Ectodermal cell (in vitro differentiated cells): Measurements from ENCODE around the gene METRN.

ENCODE experiments used
- H3K27ac ChIP-seq: 2 replicates; pipeline ENCODE4 v1.7.0; 2013; ENCODE audit warnings: mild to moderate bottlenecking, low read depth, low read length; ENCODE audit not compliant: insufficient read depth, poor library complexity, severe bottlenecking
- H3K27me3 ChIP-seq: 2 replicates; pipeline ENCODE4 v1.7.0; 2013; ENCODE audit warnings: mild to moderate bottlenecking, low read length; ENCODE audit not compliant: insufficient read depth, control insufficient read depth, poor library complexity, severe bottlenecking
- H3K36me3 ChIP-seq: one replicate; pipeline ENCODE4 v1.7.0; 2013; ENCODE audit warnings: low read length; ENCODE audit not compliant: control insufficient read depth, insufficient read depth
- H3K4me1 ChIP-seq: one replicate; pipeline ENCODE4 v1.7.0; 2013; ENCODE audit warnings: low read length; ENCODE audit not compliant: control insufficient read depth, insufficient read depth
- H3K4me3 ChIP-seq: 2 replicates; pipeline ENCODE4 v1.7.0; 2013; ENCODE audit warnings: low read depth, low read length, control low read depth; ENCODE audit not compliant: insufficient read depth
- H3K9me3 ChIP-seq: 2 replicates; pipeline ENCODE4 v1.7.0; 2013; ENCODE audit warnings: mild to moderate bottlenecking, low read length, moderate library complexity; ENCODE audit not compliant: control insufficient read depth
- WGBS, 2 experiments: methylation state at CpG; one replicate each; pipeline ENCODE4 v1.1.7; 2013; ENCODE audit warnings: missing lambda C conversion rate in 2 of 2; 5-methylcytosine and 5-hydroxymethylcytosine counted together

METRN gene

DNA sequence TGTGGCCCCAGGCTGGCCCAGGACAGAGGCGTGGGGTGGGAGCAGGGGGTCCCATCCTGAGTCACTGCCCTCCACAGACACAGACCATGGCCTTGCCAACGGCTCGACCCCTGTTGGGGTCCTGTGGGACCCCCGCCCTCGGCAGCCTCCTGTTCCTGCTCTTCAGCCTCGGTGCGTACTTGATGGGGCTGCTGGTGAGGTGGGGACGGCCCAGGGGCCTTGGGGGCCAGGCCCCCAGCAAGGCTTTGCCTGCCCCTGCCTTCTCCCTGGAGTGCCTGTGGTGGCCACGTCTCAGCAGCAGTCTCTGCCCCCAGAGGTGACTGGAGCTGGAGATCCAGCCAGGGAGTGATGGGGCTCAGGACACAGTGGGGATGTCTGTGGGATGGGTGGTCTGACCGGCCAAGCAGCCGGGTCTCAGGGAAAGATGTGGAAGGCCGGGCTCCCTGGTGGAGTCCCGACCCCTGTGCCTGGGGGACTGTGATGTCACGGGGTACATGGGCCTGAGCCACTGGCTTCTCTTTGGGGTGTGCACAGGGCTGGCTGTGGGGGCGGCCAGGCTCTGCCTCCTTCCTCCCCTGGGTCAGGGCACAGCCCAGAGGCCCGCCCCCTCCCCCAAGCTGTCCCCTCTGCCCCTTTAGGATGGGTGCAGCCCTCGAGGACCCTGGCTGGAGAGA lies 47.8 kb downstream of the METRN start:
- no peak overlapping the region for H3K27ac ChIP-seq
- no peak overlapping the region for H3K4me3 ChIP-seq
- H3K36me3 ChIP-seq = no peaks in the 10 kb centered on the region
- H3K9me3 ChIP-seq = no peaks in the 10 kb centered on the region
- 91% methylated on average over 17 of the region's 17 CpGs for WGBS, 2 experiments
- H3K27me3 ChIP-seq = no peaks in the 10 kb centered on the region
- peaks cover 3% of the 10 kb centered on the region for H3K4me1 ChIP-seq

DNA sequence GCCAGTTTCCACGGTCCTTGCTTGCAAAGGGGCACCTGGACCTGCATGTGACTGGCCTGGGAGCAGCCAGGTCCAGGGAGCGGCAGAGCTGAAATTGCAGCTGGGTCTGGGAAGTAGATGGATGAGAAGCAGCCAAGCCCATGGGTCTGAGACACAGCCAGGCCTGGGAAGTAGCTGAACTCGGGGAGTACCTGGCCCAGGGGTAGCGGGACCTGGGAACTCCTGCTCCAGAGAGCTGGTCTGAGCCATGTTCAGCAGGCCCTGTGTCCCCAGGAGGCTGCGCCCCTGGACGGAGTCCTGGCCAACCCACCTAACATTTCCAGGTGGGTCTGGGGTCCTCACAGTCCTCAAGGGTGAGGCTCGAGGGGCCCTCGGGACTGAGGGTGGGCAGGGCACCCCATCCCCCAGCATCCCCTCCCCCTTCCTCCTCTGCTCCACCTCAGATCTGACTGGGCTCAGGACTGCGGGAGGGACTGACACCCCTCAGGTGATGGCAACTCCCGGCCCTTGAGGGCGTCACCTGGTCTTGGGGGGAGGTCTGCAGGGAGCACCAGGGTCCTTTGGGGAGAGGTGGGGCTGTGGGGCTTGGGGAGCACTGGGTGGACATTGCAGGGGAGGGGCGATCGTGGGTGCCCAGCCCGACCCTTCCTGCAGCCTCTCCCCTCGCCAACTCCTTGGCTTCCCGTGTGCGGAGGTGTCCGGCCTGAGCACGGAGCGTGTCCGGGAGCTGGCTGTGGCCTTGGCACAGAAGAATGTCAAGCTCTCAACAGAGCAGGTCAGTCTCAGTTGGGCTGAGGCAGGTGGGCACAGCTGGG lies 48.7 kb downstream of the METRN start:
- 94% methylated on average over 20 to 21 of the region's 21 CpGs for WGBS, 2 experiments

DNA sequence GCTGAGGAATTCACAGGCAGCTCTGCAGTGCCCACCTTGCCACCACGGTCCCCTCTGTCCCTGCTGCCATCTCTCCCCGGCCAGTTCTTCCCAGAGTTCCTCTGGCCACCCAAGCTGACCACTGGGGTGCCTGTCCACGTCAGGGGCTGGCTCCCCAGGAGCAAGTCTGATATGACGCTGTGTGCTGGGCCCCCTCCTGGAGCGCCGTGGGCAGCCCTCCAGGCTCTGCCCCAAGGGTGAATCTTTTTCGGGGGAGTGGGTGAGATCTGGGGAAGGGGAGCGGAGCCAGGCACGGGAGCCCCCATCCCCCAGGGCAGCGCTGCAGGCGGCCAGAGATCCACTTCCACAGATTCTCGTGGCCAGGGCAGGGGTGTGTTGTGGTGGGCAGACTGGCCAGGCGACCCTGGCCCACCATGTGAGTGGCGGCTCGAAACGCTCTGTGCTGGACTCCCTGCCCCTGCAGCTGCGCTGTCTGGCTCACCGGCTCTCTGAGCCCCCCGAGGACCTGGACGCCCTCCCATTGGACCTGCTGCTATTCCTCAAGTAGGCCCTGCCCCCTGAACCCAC lies 49.3 kb downstream of the METRN start:
- Histone ChIP-seq H3K9me3 (no peaks in the 10 kb centered on the region), H3K36me3 (no peaks in the 10 kb centered on the region), H3K27ac (no peak overlapping the region), H3K4me1 (peaks cover 3% of the 10 kb centered on the region), H3K27me3 (no peaks in the 10 kb centered on the region), H3K4me3 (no peak overlapping the region)
- WGBS, 2 experiments = 91 to 92% methylated on average over 20 of the region's 20 CpGs

More for the DNA sequence above, 48.7 kb downstream of the METRN start:
- Histone ChIP-seq H3K27ac (no peak overlapping the region), H3K4me1 (peaks cover 3% of the 10 kb centered on the region), H3K9me3 (no peaks in the 10 kb centered on the region), H3K4me3 (no peak overlapping the region), H3K36me3 (no peaks in the 10 kb centered on the region), H3K27me3 (no peaks in the 10 kb centered on the region)

DNA sequence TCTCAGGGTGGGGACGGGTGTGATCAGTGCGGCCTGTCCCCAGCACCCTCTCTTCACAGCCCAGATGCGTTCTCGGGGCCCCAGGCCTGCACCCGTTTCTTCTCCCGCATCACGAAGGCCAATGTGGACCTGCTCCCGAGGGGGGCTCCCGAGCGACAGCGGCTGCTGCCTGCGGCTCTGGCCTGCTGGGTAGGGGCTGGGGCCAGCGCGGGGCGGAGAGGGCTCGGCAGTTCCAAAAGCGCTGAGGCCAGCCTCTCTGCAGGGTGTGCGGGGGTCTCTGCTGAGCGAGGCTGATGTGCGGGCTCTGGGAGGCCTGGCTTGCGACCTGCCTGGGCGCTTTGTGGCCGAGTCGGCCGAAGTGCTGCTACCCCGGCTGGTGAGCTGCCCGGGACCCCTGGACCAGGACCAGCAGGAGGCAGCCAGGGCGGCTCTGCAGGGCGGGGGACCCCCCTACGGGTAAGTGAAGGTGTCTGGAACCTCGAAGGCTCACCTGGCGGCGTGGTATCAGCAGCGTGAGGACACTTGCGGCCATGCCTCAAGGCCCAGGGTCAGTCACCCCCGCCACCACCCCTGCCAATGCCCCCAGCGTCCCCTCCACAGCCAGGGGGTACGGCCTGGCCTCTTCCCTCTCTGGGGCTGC lies 50.0 kb downstream of the METRN start:
- Histone ChIP-seq H3K9me3 (no peaks in the 10 kb centered on the region), H3K36me3 (no peaks in the 10 kb centered on the region), H3K4me3 (no peak overlapping the region), H3K27ac (no peak overlapping the region), H3K4me1 (peaks cover 3% of the 10 kb centered on the region), H3K27me3 (no peaks in the 10 kb centered on the region)
- WGBS, 2 experiments = 92% methylated on average over 38 of the region's 38 CpGs

DNA sequence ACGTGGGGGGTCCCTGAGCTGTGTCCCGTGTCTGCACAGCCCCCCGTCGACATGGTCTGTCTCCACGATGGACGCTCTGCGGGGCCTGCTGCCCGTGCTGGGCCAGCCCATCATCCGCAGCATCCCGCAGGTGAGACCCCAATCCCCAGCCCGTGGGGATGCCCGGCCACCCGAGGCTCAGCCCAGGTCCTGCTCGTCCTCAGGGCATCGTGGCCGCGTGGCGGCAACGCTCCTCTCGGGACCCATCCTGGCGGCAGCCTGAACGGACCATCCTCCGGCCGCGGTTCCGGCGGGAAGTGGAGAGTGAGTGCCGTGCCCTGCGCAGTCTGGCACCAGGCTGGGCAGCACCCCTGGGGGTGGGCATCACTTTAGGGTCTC lies 50.6 kb downstream of the METRN start:
- no peaks in the 10 kb centered on the region for H3K9me3 ChIP-seq
- no peak overlapping the region for H3K27ac ChIP-seq
- no peak overlapping the region for H3K4me3 ChIP-seq
- no peaks in the 10 kb centered on the region for H3K36me3 ChIP-seq
- WGBS, 2 experiments = 94 to 95% methylated on average over 29 of the region's 29 CpGs
- no peaks in the 10 kb centered on the region for H3K27me3 ChIP-seq
- H3K4me1 ChIP-seq = peaks cover 3% of the 10 kb centered on the region

DNA sequence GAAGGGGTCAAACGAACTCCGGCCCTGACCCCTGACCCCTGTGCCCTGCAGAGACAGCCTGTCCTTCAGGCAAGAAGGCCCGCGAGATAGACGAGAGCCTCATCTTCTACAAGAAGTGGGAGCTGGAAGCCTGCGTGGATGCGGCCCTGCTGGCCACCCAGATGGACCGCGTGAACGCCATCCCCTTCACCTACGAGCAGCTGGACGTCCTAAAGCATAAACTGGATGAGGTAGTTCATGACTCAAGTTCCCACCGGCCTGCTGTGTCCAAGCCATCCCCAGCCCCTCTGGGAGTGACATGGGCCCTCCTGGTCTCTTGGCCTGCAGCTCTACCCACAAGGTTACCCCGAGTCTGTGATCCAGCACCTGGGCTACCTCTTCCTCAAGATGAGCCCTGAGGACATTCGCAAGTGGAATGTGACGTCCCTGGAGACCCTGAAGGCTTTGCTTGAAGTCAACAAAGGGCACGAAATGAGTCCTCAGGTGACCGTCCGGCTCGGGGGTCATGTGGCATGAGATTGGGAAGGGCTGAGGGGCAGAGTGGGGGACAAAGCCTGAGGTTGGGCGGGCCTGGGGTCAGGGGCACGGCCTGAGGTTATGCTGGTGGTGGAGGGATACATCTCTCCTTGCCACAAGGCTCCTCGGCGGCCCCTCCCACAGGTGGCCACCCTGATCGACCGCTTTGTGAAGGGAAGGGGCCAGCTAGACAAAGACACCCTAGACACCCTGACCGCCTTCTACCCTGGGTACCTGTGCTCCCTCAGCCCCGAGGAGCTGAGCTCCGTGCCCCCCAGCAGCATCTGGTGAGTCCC lies 51.3 kb downstream of the METRN start:
- Histone ChIP-seq H3K4me1 (peaks cover 3% of the 10 kb centered on the region), H3K9me3 (no peaks in the 10 kb centered on the region), H3K27me3 (no peaks in the 10 kb centered on the region), H3K36me3 (no peaks in the 10 kb centered on the region), H3K27ac (no peak overlapping the region), H3K4me3 (no peak overlapping the region)
- 94% methylated on average over 29 of the region's 29 CpGs for WGBS, 2 experiments

DNA sequence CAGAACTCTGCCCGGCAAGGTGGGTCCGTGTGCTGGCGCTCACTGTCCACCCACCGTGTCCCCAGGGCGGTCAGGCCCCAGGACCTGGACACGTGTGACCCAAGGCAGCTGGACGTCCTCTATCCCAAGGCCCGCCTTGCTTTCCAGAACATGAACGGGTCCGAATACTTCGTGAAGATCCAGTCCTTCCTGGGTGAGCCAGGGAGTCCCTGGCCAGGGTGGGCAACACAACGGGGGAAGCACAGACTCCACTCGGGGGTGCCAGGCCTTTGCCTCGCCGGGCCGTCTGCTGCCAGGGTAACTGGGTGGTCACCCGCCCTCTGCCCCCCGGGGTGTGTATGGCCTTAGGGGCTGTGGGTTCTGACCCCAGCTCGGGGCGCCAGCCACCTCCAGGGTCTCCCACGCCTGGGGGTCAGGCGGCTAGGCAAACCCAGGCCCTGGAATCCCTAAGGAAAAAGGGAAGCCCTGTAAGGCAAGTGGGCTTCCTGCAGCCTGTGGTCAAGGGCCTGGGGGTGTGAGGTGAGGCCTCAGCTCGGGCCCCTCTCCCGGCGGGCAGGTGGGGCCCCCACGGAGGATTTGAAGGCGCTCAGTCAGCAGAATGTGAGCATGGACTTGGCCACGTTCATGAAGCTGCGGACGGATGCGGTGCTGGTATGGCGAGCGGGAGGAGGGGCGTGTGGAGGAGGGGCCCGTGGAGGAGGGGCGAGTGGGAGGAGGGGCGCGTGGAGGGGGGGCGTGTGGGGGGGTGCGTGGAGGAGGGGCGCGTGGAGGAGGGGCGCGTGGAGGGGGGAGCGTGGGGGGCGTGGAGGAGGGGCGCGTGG lies 52.1 kb downstream of the METRN start:
- 87 to 88% methylated on average over 31 to 32 of the region's 48 CpGs for WGBS, 2 experiments
- Histone ChIP-seq H3K27me3 (no peaks in the 10 kb centered on the region), H3K36me3 (no peaks in the 10 kb centered on the region), H3K4me1 (peaks cover under 1% of the 10 kb centered on the region), H3K9me3 (no peaks in the 10 kb centered on the region), H3K4me3 (no peak overlapping the region), H3K27ac (no peak overlapping the region)

DNA sequence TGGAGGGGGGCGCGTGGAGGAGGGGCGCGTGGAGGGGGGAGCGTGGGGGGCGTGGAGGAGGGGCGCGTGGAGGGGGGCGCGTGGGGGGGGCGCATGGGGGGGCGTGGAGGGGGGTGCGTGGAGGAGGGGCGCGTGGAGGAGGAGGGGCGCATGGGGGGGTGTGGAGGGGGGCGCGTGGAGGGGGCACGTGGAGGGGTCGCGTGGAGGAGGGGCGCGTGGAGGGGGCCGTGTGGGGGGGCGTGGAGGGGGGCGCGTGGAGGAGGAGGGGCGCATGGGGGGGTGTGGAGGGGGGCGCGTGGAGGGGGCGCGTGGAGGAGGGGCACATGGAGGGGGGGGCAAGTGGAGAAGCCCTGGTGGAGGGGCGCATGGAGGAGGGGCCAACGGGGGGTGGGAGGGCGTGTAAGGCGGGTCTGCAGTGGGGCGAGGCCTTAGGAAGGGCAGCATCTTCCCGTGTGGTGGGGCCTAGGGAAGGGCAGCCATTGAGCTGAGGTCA lies 52.9 kb downstream of the METRN start:
- no peaks in the 10 kb centered on the region for H3K36me3 ChIP-seq
- no peaks in the 10 kb centered on the region for H3K27me3 ChIP-seq
- no peaks in the 10 kb centered on the region for H3K4me1 ChIP-seq
- H3K27ac ChIP-seq = no peak overlapping the region
- no peak overlapping the region for H3K4me3 ChIP-seq
- no peaks in the 10 kb centered on the region for H3K9me3 ChIP-seq
- WGBS, 2 experiments = 80 to 90% methylated on average over 10 to 18 of the region's 38 CpGs

DNA sequence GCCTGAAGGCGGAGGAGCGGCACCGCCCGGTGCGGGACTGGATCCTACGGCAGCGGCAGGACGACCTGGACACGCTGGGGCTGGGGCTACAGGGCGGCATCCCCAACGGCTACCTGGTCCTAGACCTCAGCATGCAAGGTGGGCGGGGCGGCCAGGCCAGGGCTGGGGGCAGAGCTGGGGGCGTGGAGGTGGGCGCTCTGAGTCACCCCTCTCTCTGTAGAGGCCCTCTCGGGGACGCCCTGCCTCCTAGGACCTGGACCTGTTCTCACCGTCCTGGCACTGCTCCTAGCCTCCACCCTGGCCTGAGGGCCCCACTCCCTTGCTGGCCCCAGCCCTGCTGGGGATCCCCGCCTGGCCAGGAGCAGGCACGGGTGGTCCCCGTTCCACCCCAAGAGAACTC lies 53.5 kb downstream of the METRN start:
- 91 to 94% methylated on average over 21 of the region's 21 CpGs for WGBS, 2 experiments
- H3K4me3 ChIP-seq = no peak overlapping the region
- no peak overlapping the region for H3K27ac ChIP-seq
- no peaks in the 10 kb centered on the region for H3K4me1 ChIP-seq
- H3K27me3 ChIP-seq = no peaks in the 10 kb centered on the region
- no peaks in the 10 kb centered on the region for H3K36me3 ChIP-seq
- no peaks in the 10 kb centered on the region for H3K9me3 ChIP-seq
